Brain microvascular endothelial cell (primary cell): ENCODE data around the gene ROR2.

Source experiments
- DNase-seq: peaks from one replicate; pipeline ENCODE4 v3.0.0-alpha.2; 2020
- H3K27ac ChIP-seq: fragments of 250-450 bp; sonication (Bioruptor Pico); 2 replicates; pipeline ENCODE4 v1.5.1; 2020; ENCODE audit warnings: mild to moderate bottlenecking, moderate library complexity
- H3K27me3 ChIP-seq: fragments of 250-450 bp; sonication (Bioruptor Pico); replicated peaks from 2 replicates; pipeline ENCODE4 v1.5.1; 2020; ENCODE audit warnings: mild to moderate bottlenecking
- H3K36me3 ChIP-seq: fragments of 250-450 bp; sonication (Bioruptor Pico); replicated peaks from 2 replicates; pipeline ENCODE4 v1.5.1; 2020; ENCODE audit warnings: mild to moderate bottlenecking
- H3K4me3 ChIP-seq: 2 replicates; pipeline ENCODE4 v1.5.1; 2011; ENCODE audit warnings: low read depth, mild to moderate bottlenecking, control low read depth, low read length, moderate library complexity
- CTCF ChIP-seq: IDR thresholded peaks from 2 replicates; pipeline ENCODE4 v1.5.1; 2011; ENCODE audit warnings: low read depth, mild to moderate bottlenecking, moderate library complexity, low read length, control low read depth, inconsistent platforms; ENCODE audit errors: missing control alignments
- in situ Hi-C: cut with HindIII; loops from 2 replicates; pipeline ENCODE4 v1.10.0; 2017; ENCODE audit warnings: low sequenced_read_pairs, low pct_ligation_motif_present

Gene ROR2

GRCh38 chr9:91682806-91683205 is 267.2 kb downstream of the ROR2 start:
- peak; percentile 85 for DNase-seq
- TF ChIP-seq CTCF: no peak
- Histone ChIP-seq H3K27ac (peak overlapping the region; percentile 50), H3K4me3 (no peak overlapping the region), H3K27me3 (no peaks in the 10 kb centered on the region), H3K36me3 (no peaks in the 10 kb centered on the region)
- in situ Hi-C loops: no loop called here

DNA sequence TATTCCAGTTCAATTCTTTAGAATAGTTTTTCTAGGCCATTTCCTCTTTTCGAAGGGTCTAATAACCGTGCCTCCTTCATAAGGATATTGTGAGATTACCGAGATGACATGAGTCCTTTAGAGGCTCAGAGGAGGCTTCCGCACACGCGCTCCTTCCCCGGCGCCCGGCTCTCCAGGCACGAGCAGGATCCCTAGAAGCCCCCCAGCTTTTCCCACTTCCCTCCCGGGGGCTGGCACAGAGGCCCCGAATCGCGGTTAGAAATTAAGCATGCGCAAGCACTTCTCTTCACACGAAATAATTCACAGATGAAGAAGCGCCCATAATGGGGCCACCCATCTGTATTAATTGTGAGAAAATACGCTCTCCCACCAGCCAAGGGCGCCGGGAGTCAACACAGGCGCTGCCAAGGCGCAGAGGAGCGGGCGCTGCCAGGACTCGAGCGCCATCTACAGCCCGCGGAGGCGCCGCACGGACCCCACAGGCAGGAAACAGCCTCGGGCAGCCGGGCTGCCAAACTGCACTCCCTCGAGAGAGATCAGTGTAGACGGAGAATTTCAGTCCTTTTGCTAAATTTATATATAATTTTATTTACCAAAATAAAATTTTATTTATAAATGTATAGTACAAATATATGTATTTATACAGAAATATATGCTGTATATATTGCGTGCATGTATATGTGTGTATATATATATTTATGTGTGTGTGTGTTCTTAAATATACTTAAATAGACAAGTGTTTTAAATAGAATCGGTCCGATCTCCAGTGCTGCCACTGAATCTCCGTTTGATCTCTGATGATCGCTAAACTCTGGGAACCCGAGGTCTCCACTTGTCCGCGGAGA is 268.3 kb downstream of the ROR2 start:
- Histone ChIP-seq H3K4me3 (no peak overlapping the region), H3K27ac (peak overlapping the region; percentile 50), H3K27me3 (no peaks in the 10 kb centered on the region), H3K36me3 (no peaks in the 10 kb centered on the region)
- TF ChIP-seq CTCF: peak; percentile 93
- DNase-seq: peak; percentile 58
- in situ Hi-C loops: no loop called here

DNA sequence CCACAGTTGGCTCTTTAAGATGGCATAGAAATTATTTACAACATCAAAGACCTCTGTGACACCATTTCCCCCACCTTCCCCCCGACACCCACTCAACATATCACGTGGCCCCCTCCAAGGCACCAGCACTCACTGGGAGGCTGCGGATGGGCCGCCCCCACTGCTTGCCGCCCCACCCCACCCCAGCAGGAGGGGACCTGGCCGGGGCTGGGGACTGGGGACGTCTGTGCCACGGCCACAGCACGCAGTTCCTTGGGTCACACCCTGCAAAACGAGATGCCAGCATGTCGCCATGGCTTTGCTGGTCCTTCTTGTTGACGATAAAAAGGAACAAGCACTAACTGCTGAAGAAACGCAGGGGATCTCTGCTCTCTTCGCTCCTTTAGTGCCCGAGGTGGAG is 269.0 kb downstream of the ROR2 start:
- no peak for TF ChIP-seq CTCF
- no peak overlapping the region for H3K4me3 ChIP-seq
- in situ Hi-C loops: no loop called here
- H3K27ac ChIP-seq: no peak overlapping the region
- H3K36me3 ChIP-seq: no peaks in the 10 kb centered on the region
- no peaks in the 10 kb centered on the region for H3K27me3 ChIP-seq
- no peak for DNase-seq

- DNase-seq: no peak
- in situ Hi-C loops: no loop called here
- no peak overlapping the region for H3K4me3 ChIP-seq
- H3K27me3 ChIP-seq: no peaks in the 10 kb centered on the region
- no peak overlapping the region for H3K27ac ChIP-seq
- H3K36me3 ChIP-seq: no peaks in the 10 kb centered on the region
- TF ChIP-seq CTCF: no peak
Observed at GRCh38 chr9:91680106-91680505, 269.9 kb downstream of the ROR2 start.

DNA sequence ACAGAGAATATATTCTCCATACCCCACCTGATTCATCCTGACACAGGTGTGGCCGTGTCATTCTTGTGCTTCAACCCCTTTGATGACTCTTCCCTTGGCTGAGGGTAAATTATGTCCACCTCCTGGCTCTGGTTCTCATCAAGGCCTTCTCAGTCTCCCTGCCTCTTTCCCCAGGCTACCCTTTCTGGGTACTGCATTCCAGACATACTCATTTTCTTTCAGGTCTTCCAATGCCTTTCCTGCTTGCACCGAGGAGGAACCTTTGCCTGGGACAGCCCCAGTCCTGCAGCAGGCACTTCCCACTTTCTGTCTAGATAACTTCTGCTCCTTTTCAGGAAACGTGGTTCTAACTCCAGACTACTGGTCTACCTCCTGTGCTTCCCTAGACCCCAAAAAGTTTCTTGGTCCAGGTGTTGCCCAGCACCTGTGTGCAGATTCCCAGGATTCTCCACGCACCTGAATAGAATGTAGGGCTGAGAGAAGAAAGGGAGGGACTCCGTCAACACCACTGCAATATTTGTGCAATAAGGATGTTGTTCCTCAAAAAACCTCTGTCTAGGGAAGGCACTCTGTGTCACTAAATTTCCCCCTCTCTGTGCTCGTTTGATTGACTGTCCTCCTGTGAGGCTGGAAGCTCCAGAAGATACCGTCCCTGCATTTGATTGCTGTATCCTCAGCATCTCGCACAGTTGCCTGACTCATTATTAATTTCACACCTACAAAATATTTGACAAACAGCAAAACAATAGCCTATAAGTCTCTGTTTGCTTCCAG is 271.0 kb downstream of the ROR2 start:
- Histone ChIP-seq H3K27me3 (no peaks in the 10 kb centered on the region), H3K36me3 (no peaks in the 10 kb centered on the region), H3K27ac (no peak overlapping the region), H3K4me3 (no peak overlapping the region)
- DNase-seq: no peak
- no peak for TF ChIP-seq CTCF
- in situ Hi-C loops: no loop called here
